ENCODE data around the gene JSRP1. TPM values are rescaled to one million over a fixed set of nuclear protein-coding genes. Genes with fewer than 3 reads are reported as not detected.

JSRP1 gene
- total RNA-seq, 1 donor from 2014 or later, result 3.5 TPM

DNA sequence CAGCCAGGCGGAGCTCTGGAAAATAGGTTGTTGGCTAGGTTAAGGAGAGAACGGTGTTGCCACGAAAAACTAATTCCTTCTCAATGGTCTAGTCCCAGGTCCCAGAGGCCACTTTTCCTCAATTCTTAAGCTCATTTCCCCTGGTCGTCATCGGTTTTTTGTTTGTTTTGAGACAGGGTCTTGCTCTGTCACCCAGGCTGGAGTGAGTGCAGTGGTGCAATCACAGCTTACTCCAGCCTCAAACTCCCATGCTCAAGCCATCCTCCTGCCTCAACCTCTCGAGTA, 18.4 kb downstream of the JSRP1 start:
- no peak for DNase-seq (ENCODE audit: low read depth)

DNA sequence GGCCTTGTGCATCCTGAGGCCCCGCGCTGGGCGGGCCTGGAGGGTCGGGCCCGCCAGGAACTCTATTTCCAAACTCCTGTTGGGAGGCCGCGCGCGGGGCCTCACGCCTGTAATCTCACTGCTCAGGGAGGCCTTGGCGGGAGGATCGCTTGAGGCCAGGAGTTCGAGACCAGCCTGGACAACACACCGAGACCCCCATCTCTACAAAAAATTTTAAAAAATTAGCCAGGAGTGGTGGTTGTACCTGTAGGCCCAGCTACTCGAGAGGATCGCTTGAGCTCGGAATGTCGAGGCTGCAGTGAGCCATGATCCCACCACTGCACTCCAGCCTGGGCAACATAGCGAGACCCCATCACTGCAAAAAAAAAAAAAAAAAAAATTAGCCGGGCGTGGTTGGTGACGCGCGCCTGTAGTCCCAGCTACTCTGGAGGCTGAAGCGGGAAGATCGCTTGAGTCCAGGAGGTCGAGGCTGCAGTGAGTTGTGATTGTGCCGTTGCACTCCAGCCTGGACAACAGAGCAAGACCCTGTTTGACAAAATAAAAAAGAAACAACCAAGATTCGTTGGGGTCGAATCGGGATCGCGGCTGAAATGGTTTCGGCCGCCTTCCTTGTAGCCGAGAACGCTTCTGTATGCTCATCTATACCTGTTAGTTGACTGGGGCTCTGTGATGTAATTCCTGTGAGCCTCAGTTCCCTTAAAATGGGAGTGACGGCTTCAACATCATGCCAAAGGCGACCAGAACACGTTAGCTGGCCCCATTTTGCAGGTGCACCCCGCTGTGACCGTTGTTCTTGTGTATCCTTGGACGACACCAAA, 19.0 kb downstream of the JSRP1 start:
- DNase-seq (ENCODE audit: low read depth), result no peak
- TF ChIP-seq, protein P1, sequence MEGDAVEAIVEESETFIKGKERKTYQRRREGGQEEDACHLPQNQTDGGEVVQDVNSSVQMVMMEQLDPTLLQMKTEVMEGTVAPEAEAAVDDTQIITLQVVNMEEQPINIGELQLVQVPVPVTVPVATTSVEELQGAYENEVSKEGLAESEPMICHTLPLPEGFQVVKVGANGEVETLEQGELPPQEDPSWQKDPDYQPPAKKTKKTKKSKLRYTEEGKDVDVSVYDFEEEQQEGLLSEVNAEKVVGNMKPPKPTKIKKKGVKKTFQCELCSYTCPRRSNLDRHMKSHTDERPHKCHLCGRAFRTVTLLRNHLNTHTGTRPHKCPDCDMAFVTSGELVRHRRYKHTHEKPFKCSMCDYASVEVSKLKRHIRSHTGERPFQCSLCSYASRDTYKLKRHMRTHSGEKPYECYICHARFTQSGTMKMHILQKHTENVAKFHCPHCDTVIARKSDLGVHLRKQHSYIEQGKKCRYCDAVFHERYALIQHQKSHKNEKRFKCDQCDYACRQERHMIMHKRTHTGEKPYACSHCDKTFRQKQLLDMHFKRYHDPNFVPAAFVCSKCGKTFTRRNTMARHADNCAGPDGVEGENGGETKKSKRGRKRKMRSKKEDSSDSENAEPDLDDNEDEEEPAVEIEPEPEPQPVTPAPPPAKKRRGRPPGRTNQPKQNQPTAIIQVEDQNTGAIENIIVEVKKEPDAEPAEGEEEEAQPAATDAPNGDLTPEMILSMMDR (conservative IDR thresholded peaks at IDR 0.05; ENCODE audit: low read depth, low read length), result no peak
- H3K4me3 ChIP-seq (ENCODE audit: low read depth, low read length), result peak overlapping the region; percentile 94

More for the DNA sequence above, 18.4 kb downstream of the JSRP1 start:
- TF ChIP-seq, protein P1 (conservative IDR thresholded peaks at IDR 0.05; ENCODE audit: low read depth, low read length), result no peak
- peak overlapping the region; percentile 94 for H3K4me3 ChIP-seq (ENCODE audit: low read depth, low read length)

DNA sequence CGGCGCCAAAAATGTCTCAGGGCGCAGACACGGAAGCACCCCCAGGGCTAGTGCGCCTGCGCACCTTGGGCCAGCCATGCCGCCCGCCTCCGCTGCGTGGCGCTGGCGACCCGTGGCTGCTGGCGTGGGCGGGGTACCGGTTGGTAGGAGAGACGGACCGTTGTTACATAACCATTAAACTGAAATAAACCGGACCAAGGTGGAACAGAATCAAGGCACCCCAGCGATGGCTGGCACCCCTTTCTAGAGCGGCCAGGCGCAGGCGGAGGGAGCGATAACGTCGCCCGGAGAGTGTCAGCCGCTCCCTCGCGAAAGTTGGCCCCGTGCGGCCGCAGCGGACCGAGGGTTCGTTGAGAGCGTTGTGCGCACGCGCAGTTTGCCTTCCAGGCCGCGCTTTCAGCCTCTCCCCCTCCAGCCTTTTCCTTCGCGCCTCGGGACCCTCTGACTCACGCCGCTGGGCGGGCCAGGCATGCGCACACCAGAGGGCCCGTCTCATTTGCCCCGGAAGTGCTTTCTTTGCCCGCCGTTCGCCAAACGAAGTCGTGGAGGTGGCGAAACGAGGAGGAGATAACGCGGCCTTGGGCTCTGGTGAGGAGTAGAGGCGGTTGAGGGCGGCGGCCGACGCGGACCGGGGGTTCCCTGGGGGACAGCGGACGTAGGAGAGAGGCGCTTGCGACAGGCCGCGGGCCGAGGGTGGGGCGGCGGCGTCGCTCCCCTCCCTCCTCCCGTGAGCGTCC, 19.7 kb downstream of the JSRP1 start, which contains the start of the genes PLEKHJ1 and SF3A2:
Gene PLEKHJ1, minus strand, starts transcription at position 16 of the 737 bp plus-strand sequence. CDS start 81 bp downstream, outside the sequence.
Gene SF3A2, plus strand, starts transcription at position 511 of the 737 bp plus-strand sequence. CDS start 6,595 bp downstream, outside the sequence.
- DNase-seq (ENCODE audit: low read depth), result peak; percentile 62
- TF ChIP-seq, protein P1 (conservative IDR thresholded peaks at IDR 0.05; ENCODE audit: low read depth, low read length), result peak; percentile 96
- H3K4me3 ChIP-seq (ENCODE audit: low read depth, low read length), result peak within 1 kb of the TSS; percentile 94

DNA sequence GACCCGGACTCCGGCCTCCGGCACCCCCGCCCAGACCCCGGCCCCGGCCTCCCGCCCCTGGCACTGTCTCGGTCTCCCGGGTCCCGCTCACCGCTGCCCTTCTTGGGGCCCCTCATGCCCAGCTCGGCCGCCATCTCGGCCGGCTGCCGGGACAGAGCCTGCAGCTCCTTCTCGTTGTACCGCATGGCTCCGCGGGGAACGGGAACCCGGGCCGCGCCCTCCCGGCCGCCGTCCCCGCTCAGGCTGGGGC, 20.2 kb downstream of the JSRP1 start:
- peak overlapping the region; percentile 94 for H3K4me3 ChIP-seq (ENCODE audit: low read depth, low read length)
- DNase-seq (ENCODE audit: low read depth), result no peak
- TF ChIP-seq, protein P1 (conservative IDR thresholded peaks at IDR 0.05; ENCODE audit: low read depth, low read length), result no peak

DNA sequence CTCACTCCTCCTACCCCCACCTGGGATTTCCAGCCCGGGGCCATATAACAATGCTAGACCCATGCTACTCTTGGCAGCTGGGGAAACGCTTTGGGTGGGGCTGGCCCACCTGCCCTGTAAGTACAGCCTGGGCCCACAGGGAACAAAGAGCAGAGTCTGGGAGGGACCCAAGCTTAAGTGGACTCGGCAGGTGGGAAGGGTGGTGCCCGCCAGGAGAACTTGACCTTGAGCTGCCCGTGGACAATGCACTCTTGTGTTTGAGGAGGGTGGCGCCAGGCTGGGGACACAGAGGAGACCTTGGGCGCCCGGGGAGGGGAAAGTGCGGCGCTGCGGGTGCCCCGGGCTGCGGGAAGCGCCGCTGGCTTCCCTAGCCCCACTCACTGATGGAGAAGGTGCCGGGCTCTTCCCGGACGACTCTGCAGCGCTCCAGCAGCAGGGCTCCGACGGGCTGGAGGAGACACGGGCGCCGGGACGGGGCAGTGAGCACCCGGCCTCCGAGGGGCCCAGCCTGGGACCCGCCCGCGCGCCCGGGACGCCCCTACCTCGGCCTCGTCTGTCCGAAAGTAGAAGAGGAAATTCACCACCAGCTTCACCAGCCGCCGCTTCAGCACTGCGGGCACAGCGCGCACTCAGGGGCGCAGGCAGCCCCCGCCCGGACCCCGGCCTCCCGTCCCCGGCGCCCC, 20.7 kb downstream of the JSRP1 start:
- H3K4me3 ChIP-seq (ENCODE audit: low read depth, low read length), result peak overlapping the region; percentile 94
- TF ChIP-seq, protein P1 (conservative IDR thresholded peaks at IDR 0.05; ENCODE audit: low read depth, low read length), result no peak
- no peak for DNase-seq (ENCODE audit: low read depth)

DNA sequence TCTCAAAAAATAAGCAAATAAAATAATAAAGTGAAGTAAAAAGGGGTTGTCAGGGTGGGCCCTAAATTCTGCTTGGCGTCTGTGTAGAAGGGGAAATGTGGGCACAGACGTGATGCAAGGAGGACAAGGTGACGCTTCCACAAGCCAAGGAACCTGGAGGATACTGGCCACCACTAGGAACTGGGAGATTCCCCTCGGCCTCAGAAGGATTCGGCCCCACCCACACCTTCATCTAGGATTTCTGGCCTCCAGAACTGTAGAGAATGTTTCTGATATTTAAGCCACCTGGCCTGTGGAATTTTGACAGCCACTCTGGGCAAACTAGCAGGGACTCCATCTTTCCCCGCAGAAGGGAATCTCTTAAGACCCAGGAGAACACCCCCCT, 21.2 kb downstream of the JSRP1 start:
- TF ChIP-seq, protein P1 (conservative IDR thresholded peaks at IDR 0.05; ENCODE audit: low read depth, low read length), result no peak
- no peak for DNase-seq (ENCODE audit: low read depth)
- H3K4me3 ChIP-seq (ENCODE audit: low read depth, low read length), result peak overlapping the region; percentile 94

All from epithelial cell of proximal tubule (primary cell).